Measurements from ENCODE around the gene NFIB. TPM values are rescaled to one million over a fixed set of nuclear protein-coding genes. Genes with fewer than 3 reads are reported as not detected.

Gene NFIB
- total and polyA plus RNA-seq, 2 donors from 2014 or later, result 15.6 to 112 TPM

DNA sequence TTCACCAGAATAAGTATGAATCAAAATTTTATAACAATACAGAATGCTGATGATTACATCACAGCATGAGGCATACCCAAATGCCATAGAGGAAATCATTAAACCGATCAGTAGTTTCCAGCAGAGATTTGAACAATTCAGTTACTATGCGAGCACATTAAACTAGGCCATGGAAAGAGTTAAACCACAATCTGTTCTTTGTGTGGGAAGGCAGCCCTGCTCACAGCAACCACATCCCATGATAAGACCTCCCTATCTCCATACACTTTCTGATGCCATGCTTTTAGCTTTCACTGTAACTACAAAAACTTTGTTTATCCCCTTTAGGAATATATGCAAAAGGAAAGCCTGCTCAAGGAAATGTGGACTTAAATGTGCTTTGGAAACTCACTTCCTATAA is 4.5 kb downstream of the NFIB start:
- TF ChIP-seq, protein P1, sequence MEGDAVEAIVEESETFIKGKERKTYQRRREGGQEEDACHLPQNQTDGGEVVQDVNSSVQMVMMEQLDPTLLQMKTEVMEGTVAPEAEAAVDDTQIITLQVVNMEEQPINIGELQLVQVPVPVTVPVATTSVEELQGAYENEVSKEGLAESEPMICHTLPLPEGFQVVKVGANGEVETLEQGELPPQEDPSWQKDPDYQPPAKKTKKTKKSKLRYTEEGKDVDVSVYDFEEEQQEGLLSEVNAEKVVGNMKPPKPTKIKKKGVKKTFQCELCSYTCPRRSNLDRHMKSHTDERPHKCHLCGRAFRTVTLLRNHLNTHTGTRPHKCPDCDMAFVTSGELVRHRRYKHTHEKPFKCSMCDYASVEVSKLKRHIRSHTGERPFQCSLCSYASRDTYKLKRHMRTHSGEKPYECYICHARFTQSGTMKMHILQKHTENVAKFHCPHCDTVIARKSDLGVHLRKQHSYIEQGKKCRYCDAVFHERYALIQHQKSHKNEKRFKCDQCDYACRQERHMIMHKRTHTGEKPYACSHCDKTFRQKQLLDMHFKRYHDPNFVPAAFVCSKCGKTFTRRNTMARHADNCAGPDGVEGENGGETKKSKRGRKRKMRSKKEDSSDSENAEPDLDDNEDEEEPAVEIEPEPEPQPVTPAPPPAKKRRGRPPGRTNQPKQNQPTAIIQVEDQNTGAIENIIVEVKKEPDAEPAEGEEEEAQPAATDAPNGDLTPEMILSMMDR (IDR thresholded peaks at IDR 0.05; ENCODE audit: borderline replicate concordance, extremely low read depth, insufficient read depth), result no peak
- intact Hi-C loops (cut with DNase I), result no loop called here
- Histone ChIP-seq H3K4me1 (ENCODE audit: control insufficient read depth in 2 of 3, insufficient read depth in 2 of 3, low read depth in 1 of 3, low read length in 3 of 3) (peaks cover 0 to 13% (median 2%) of the 10 kb centered on the region in 3 donors), H3K9ac (ENCODE audit: low read length in 3 of 3) (peak overlapping the region in 1 of 3 donors; percentile 7), H3K27ac (ENCODE audit: low read depth in 2 of 2, low read length in 2 of 2) (peak overlapping the region in 1 of 2 donors; percentile 49), H3K36me3 (ENCODE audit: control insufficient read depth in 2 of 3, insufficient read depth in 3 of 3, low read length in 3 of 3) (peaks cover 0 to 8% (median 8%) of the 10 kb centered on the region in 3 donors), H3K9me3 (ENCODE audit: control insufficient read depth in 2 of 3, insufficient read depth in 1 of 3, low read length in 3 of 3) (no peaks in the 10 kb centered on the region), H3K27me3 (ENCODE audit: control insufficient read depth, insufficient read depth, low read length) (peaks cover 15% of the 10 kb centered on the region), H3K4me3 (ENCODE audit: low read length in 3 of 3) (peak overlapping the region in 2 of 3 donors; percentile 39 to 75)
- FAIRE-seq (no peak), DNase-seq (peak in 1 of 5 donors; percentile 25)

DNA sequence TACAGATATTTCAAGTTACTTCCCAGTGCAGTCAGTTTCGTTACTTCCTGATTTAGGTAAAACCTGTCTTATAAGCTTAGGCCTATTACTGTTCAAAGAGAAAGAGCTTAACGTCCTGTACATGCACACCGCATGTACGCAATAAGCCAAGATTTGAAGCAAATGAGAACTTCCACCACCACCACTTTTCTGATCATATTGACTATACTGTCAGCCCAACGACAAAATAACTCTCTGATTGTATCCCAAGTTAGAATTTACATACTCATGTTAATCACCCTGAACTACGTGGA is 5.1 kb downstream of the NFIB start:
- Histone ChIP-seq H3K9me3 (ENCODE audit: control insufficient read depth in 2 of 3, insufficient read depth in 1 of 3, low read length in 3 of 3) (no peaks in the 10 kb centered on the region), H3K27me3 (ENCODE audit: control insufficient read depth, insufficient read depth, low read length) (peaks cover 17% of the 10 kb centered on the region), H3K4me1 (ENCODE audit: control insufficient read depth in 2 of 3, insufficient read depth in 2 of 3, low read depth in 1 of 3, low read length in 3 of 3) (peaks cover 0 to 13% (median 2%) of the 10 kb centered on the region in 3 donors), H3K4me3 (ENCODE audit: low read length in 3 of 3) (peak overlapping the region in 2 of 3 donors; percentile 42 to 75), H3K27ac (ENCODE audit: low read depth in 2 of 2, low read length in 2 of 2) (no peak overlapping the region), H3K9ac (ENCODE audit: low read length in 3 of 3) (peak overlapping the region in 1 of 3 donors; percentile 7), H3K36me3 (ENCODE audit: control insufficient read depth in 2 of 3, insufficient read depth in 3 of 3, low read length in 3 of 3) (peaks cover 0 to 11% (median 8%) of the 10 kb centered on the region in 3 donors)
- no peak for DNase-seq
- FAIRE-seq, result no peak
- intact Hi-C loops (cut with DNase I), result no loop called here
- TF ChIP-seq, protein P1 (IDR thresholded peaks at IDR 0.05; ENCODE audit: borderline replicate concordance, extremely low read depth, insufficient read depth), result no peak

DNA sequence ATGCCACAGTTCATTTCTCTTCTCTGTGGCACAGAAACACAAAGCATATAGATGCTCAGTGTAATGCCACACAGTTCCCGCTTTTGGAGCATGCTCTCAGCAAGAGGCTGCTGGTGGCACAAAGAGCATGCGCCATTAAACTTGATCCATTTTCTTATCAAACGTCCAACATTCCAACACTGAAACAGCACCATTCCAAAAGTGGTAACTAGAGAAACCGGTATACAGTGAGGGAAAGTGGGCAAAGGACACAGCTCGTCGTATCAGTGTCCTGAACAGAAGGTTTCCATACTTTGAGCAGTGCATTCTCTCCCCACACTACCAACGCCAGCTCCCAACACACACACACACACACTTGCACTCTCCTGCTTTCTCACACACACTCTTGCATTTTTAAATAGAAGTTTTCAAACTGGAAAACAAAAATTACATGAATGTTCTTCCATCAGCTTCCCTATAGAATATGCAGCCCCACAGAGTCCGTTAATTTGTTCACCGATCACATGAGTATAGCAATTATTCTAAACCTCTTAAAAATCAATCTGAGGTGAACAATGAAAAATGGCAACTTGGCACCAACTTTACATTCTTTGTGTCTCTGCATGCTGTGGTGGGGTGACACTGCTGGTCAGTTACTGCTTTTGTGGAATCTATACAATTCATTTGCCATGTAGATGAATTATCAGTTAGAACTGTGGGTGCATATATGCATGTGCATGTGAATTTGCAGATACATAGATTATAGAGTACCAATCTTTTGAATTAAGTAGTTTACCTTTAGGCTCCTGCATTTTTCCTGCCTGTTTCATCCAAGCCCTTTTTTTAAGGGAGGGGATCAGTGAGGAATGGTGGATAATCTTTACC is 5.7 kb downstream of the NFIB start:
- Histone ChIP-seq H3K9me3 (ENCODE audit: control insufficient read depth in 2 of 3, insufficient read depth in 1 of 3, low read length in 3 of 3) (no peaks in the 10 kb centered on the region), H3K4me1 (ENCODE audit: control insufficient read depth in 2 of 3, insufficient read depth in 2 of 3, low read depth in 1 of 3, low read length in 3 of 3) (peaks cover 0 to 15% (median 2%) of the 10 kb centered on the region in 3 donors), H3K9ac (ENCODE audit: low read length in 3 of 3) (peak overlapping the region in 1 of 3 donors; percentile 0), H3K27me3 (ENCODE audit: control insufficient read depth, insufficient read depth, low read length) (peaks cover 17% of the 10 kb centered on the region), H3K36me3 (ENCODE audit: control insufficient read depth in 2 of 3, insufficient read depth in 3 of 3, low read length in 3 of 3) (peaks cover 0 to 11% (median 8%) of the 10 kb centered on the region in 3 donors), H3K27ac (ENCODE audit: low read depth in 2 of 2, low read length in 2 of 2) (peak overlapping the region in 1 of 2 donors; percentile 10), H3K4me3 (ENCODE audit: low read length in 3 of 3) (peak overlapping the region in 2 of 3 donors; percentile 42 to 75)
- FAIRE-seq (no peak), DNase-seq (no peak)
- TF ChIP-seq, protein P1 (IDR thresholded peaks at IDR 0.05; ENCODE audit: borderline replicate concordance, extremely low read depth, insufficient read depth), result no peak
- intact Hi-C loops (cut with DNase I), result no loop called here

Data from kidney (tissue), 14 donors.